ENCODE data around the gene ZNF780A. TPM values are rescaled to one million over a fixed set of nuclear protein-coding genes. Genes with fewer than 3 reads are reported as not detected.

The ZNF780A gene
- total and polyA plus RNA-seq, 2 of the 8 experiments (the other 6 are each of a cell fraction or from before 2014, with no cell fraction given) = 3.5 to 12.0 TPM

DNA sequence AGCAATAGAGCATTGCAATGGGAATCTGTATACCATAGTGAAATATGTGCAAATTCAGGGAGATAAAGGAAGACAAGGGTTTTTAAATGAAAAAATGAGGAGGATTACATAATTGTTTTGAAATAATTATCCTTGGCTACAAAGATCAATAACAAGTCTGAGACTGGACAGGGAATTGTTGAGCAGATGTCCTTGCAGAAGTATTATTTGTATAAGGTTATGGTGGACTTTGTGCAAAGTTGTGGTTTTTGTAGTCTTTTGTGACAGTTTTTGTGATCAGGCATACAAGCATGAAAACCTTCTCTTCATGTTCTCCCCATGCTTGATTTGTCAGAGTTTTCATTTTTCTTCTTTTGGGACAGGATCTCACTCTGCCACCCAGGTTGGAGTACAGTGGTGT, 25.3 kb upstream of the ZNF780A start:
- Histone ChIP-seq H2BK15ac (ENCODE audit: low read length) (no peak overlapping the region), H3K36me3 (ENCODE audit: control insufficient read depth in 2 of 4, insufficient read depth in 4 of 4, low read length in 3 of 4) (no peaks in the 10 kb centered on the region), H2BK120ac (replicated peaks; ENCODE audit: low read depth, low read length) (no peak overlapping the region), H3K23ac (ENCODE audit: insufficient read length) (no peak overlapping the region), H4K91ac (replicated peaks; ENCODE audit: insufficient read length, low read length) (no peak overlapping the region), H4K8ac (ENCODE audit: extremely low read depth, insufficient read depth, low read length) (no peak overlapping the region), H3K79me2 (ENCODE audit: control insufficient read depth in 1 of 2, insufficient read depth in 2 of 2, low read length in 2 of 2) (no peaks in the 10 kb centered on the region), H3K56ac (replicated peaks; ENCODE audit: insufficient read length, low read depth, low read length) (no peak overlapping the region), H2AK5ac (ENCODE audit: low read depth, low read length) (no peak overlapping the region), H3K4me2 (ENCODE audit: insufficient read depth in 1 of 2, low read depth in 2 of 2, low read length in 2 of 2) (no peak overlapping the region), H3K4me1 (replicated peaks in 1 of 4; ENCODE audit: control insufficient read depth in 3 of 4, insufficient read depth in 4 of 4, low read length in 3 of 4) (no peaks in the 10 kb centered on the region), H3K79me1 (ENCODE audit: low read depth, low read length) (no peaks in the 10 kb centered on the region), H2BK5ac (ENCODE audit: low read depth, low read length) (no peak overlapping the region), H4K20me1 (replicated peaks in 1 of 2; ENCODE audit: control insufficient read depth in 1 of 2, insufficient read depth in 2 of 2, low read length in 2 of 2) (no peaks in the 10 kb centered on the region), H2BK20ac (ENCODE audit: low read length) (no peak overlapping the region), H3K18ac (ENCODE audit: extremely low read depth, low read length) (no peak overlapping the region), H3K27me3 (replicated peaks in 1 of 4; ENCODE audit: control insufficient read depth in 3 of 4, extremely low read depth in 1 of 4, insufficient read depth in 3 of 4, low read length in 3 of 4) (no peaks in the 10 kb centered on the region), H3K4ac (replicated peaks; ENCODE audit: insufficient read length, low read depth, low read length) (no peak overlapping the region), H3K9ac (replicated peaks in 1 of 4; ENCODE audit: extremely low read depth in 1 of 4, low read depth in 3 of 4, low read length in 3 of 4) (no peak overlapping the region), H2AFZ (ENCODE audit: low read length) (no peak overlapping the region), H3K14ac (ENCODE audit: insufficient read length) (no peak overlapping the region), H3K9me3 (ENCODE audit: insufficient read depth in 2 of 2, low read depth in 1 of 2, low read length in 1 of 2) (peaks cover 9 to 14% of the 10 kb centered on the region in 2 experiments; a peak in 3 of 4 replicates), H3K4me3 (ENCODE audit: extremely low read depth in 1 of 4, insufficient read depth in 2 of 4, low read depth in 3 of 4, low read length in 4 of 4) (no peak overlapping the region), H3K27ac (ENCODE audit: low read depth, low read length) (no peak overlapping the region), H4K5ac (ENCODE audit: insufficient read length, low read depth, low read length) (no peak overlapping the region), H2BK12ac (ENCODE audit: low read depth, low read length) (no peak overlapping the region), H3K23me2 (ENCODE audit: low read depth, low read length) (no peaks in the 10 kb centered on the region)
- DNase-seq (ENCODE audit: low read depth in 1 of 2, low spot score in 2 of 2) (no peak), FAIRE-seq (no peak)
- ChIA-PET POLR2A (ENCODE audit: partially characterized antibody) (no interaction called here), CTCF (ENCODE audit: partially characterized antibody) (no interaction called here)
- TF ChIP-seq HDAC2 (IDR thresholded peaks at IDR 0.05; ENCODE audit: borderline replicate concordance in 1 of 2, low read depth in 2 of 2, low read length in 2 of 2) (no peak), ZNF274 (IDR thresholded peaks at IDR 0.05; ENCODE audit: borderline replicate concordance, extremely low read depth, low read length) (no peak), HDAC6 (IDR thresholded peaks at IDR 0.05; ENCODE audit: low read depth, low read length) (no peak), BACH1 (IDR thresholded peaks at IDR 0.05; ENCODE audit: low read length) (no peak), TEAD4 (IDR thresholded peaks at IDR 0.05; ENCODE audit: low read depth, low read length) (no peak), BCL11A (IDR thresholded peaks at IDR 0.05; ENCODE audit: low read depth in 2 of 2, low read length in 2 of 2) (no peak), SAP30 (IDR thresholded peaks at IDR 0.05; ENCODE audit: insufficient read depth, insufficient replicate concordance, low read length) (no peak), SIRT6 (IDR thresholded peaks at IDR 0.05; ENCODE audit: low read length) (no peak), POU5F1 (IDR thresholded peaks at IDR 0.05; ENCODE audit: low read depth, low read length) (no peak), CHD1 (IDR thresholded peaks at IDR 0.05; ENCODE audit: low read depth, low read length) (no peak), GTF2F1 (IDR thresholded peaks at IDR 0.05; ENCODE audit: borderline replicate concordance, low read depth, low read length) (no peak)
- TF ChIP-seq, protein P1, sequence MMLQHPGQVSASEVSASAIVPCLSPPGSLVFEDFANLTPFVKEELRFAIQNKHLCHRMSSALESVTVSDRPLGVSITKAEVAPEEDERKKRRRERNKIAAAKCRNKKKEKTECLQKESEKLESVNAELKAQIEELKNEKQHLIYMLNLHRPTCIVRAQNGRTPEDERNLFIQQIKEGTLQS (IDR thresholded peaks at IDR 0.05; ENCODE audit: insufficient read depth, low read depth, low read length) = no peak

Data from H1 (cell line).